GM19467 (cell line): ENCODE measurements around the gene RNF214.
"Not testable (repeated sequence)": the region's sequence is repeated elsewhere in the genome, so short reads cannot be mapped to it uniquely, and the experiment has no call there.

Experiments used
- ATAC-seq: cut with Tn5 transposase; IDR thresholded peaks from one replicate; pipeline ENCODE4 v1.9.1; 2021; ENCODE audit warnings: mild to moderate bottlenecking, moderate library complexity; ENCODE audit not compliant: unreplicated experiment

The RNF214 gene

GRCh38 chr11:117229931-117230285 is 2.6 kb upstream of the RNF214 start:
- ATAC-seq, result no peak

- no peak for ATAC-seq
Measured at GRCh38 chr11:117230286-117230961, 2.0 kb upstream of the RNF214 start.

GRCh38 chr11:117230999-117231841 is 1.3 kb upstream of the RNF214 start:
- ATAC-seq, result no peak

GRCh38 chr11:117231842-117232091 is 704 bp upstream of the RNF214 start, which contains the start of gene PCSK7:
Gene PCSK7, minus strand, starts transcription at chr11:117232073. Its CDS starts 2,229 bp downstream, at chr11:117229844.
- no peak for ATAC-seq

GRCh38 chr11:117232911-117233409 is 489 bp downstream of the RNF214 start:
- no peak for ATAC-seq

GRCh38 chr11:117238221-117238620 is 5.8 kb downstream of the RNF214 start:
- no peak for ATAC-seq

- ATAC-seq, result no peak
Measured at GRCh38 chr11:117239295-117239694, 6.8 kb downstream of the RNF214 start.

GRCh38 chr11:117248341-117248740 is 15.9 kb downstream of the RNF214 start:
- no peak for ATAC-seq

GRCh38 chr11:117249571-117249970 is 17.1 kb downstream of the RNF214 start:
- no peak for ATAC-seq

- ATAC-seq, result no peak
Measured at GRCh38 chr11:117251506-117251905, 19.0 kb downstream of the RNF214 start.

- ATAC-seq, result no peak
Measured at GRCh38 chr11:117255966-117256365, 23.5 kb downstream of the RNF214 start.

GRCh38 chr11:117256573-117256972 is 24.1 kb downstream of the RNF214 start:
- no peak for ATAC-seq

GRCh38 chr11:117258576-117258975 is 26.1 kb downstream of the RNF214 start:
- no peak for ATAC-seq

GRCh38 chr11:117259417-117259816 is 26.9 kb downstream of the RNF214 start:
- no peak for ATAC-seq

- ATAC-seq, result not testable (repeated sequence)
Measured at GRCh38 chr11:117264624-117265323, 32.3 kb downstream of the RNF214 start.

GRCh38 chr11:117265745-117266144 is 33.3 kb downstream of the RNF214 start:
- no peak for ATAC-seq

- no peak for ATAC-seq
Measured at GRCh38 chr11:117269856-117270255, 37.4 kb downstream of the RNF214 start.

- no peak for ATAC-seq
Measured at GRCh38 chr11:117271208-117271607, 38.7 kb downstream of the RNF214 start.

- not testable (repeated sequence) for ATAC-seq
Measured at GRCh38 chr11:117272175-117272574, 39.7 kb downstream of the RNF214 start.

- ATAC-seq, result no peak
Measured at GRCh38 chr11:117273550-117274289, 41.2 kb downstream of the RNF214 start.

GRCh38 chr11:117278347-117278746 is 45.9 kb downstream of the RNF214 start:
- no peak for ATAC-seq
